Immature natural killer cell (primary cell): ENCODE results near the gene SNTB2. TPM values are rescaled to one million over a fixed set of nuclear protein-coding genes. Genes with fewer than 3 reads are reported as not detected.

Source experiments
- DNase-seq, 3 donors: peaks; one replicate each; pipeline ENCODE4 v3.0.0; 2022; ENCODE audit warnings: mixed read lengths in 1 of 3
- H3K27ac Mint-ChIP-seq, 6 donors: one replicate each; pipeline ENCODE4 v1.8.0; 2020; ENCODE audit warnings: mixed read lengths in 6 of 6, mild to moderate bottlenecking in 5 of 6, inconsistent platforms in 4 of 6, moderate library complexity in 3 of 6
- H3K27me3 Mint-ChIP-seq, 3 donors: one replicate each; pipeline ENCODE4 v1.8.0; 2020 to 2021; ENCODE audit warnings: low read depth in 3 of 3, mild to moderate bottlenecking in 3 of 3, mixed read lengths in 3 of 3, moderate library complexity in 3 of 3, inconsistent platforms in 1 of 3
- H3K36me3 Mint-ChIP-seq, 3 donors: one replicate each; pipeline ENCODE4 v1.8.0; 2020; ENCODE audit warnings: mixed read lengths in 3 of 3, inconsistent platforms in 2 of 3, mild to moderate bottlenecking in 2 of 3
- H3K4me1 Mint-ChIP-seq, 2 donors: one replicate each; pipeline ENCODE4 v1.8.0; 2020; ENCODE audit warnings: inconsistent platforms in 2 of 2, mild to moderate bottlenecking in 2 of 2, mixed read lengths in 2 of 2, moderate library complexity in 1 of 2
- H3K4me3 Mint-ChIP-seq, 5 donors: one replicate each; pipeline ENCODE4 v1.8.0; 2020; ENCODE audit warnings: mild to moderate bottlenecking in 5 of 5, mixed read lengths in 5 of 5, inconsistent platforms in 3 of 5, moderate library complexity in 3 of 5
- H3K9me3 Mint-ChIP-seq, 6 donors: one replicate each; pipeline ENCODE4 v1.8.0; 2020; ENCODE audit warnings: mild to moderate bottlenecking in 6 of 6, mixed read lengths in 6 of 6, inconsistent platforms in 4 of 6, moderate library complexity in 3 of 6
- polyA plus RNA-seq, 3 donors: library from polyadenylated mRNA; unstranded; fragments of 300-500 nt; fragmentation: Illumina TruSeq; gene quantifications; one replicate each; pipeline ENCODE4 v1.2.3, GENCODE V29; 2021

SNTB2 gene
- polyA plus RNA-seq, 3 donors from 2014 or later = 16.7 to 23.1 (median 17.7) TPM

GRCh38 chr16:69190046-69190588, 3.2 kb downstream of the SNTB2 start:
- Mint-ChIP-seq H3K27me3 (peaks cover 7 to 14% (median 7%) of the 10 kb centered on the region in 3 donors), H3K4me3 (peak overlapping the region; percentile 6 to 75 (median 46)), H3K4me1 (peaks cover 70 to 80% of the 10 kb centered on the region in 2 donors), H3K36me3 (peaks cover 5% of the 10 kb centered on the region in 3 donors), H3K9me3 (no peaks in the 10 kb centered on the region), H3K27ac (peak overlapping the region in 2 of 6 donors; percentile 2 to 86)
- no peak for DNase-seq

DNA sequence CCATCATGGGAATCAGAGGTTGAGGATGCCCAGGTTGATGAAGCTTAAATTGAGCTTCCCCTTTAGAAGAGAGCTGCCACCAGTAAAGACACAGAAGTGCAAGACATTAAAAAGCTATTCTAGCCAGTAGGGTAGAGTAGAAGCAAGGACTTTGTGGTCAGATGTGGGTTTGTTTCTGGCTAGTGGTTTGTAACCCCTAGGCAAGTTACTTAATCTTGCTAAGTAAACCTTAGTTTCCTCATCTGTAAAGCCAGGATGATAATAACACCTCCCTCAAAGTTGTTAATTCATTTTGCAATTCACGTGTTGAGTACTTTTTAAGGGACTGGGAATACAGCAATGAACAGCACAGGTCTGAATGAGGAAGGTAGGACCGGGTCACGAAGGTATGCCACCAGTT, 3.6 kb downstream of the SNTB2 start:
- Mint-ChIP-seq H3K27ac (peak overlapping the region in 3 of 6 donors; percentile 2 to 86 (median 66)), H3K27me3 (peaks cover 7 to 13% (median 7%) of the 10 kb centered on the region in 3 donors), H3K36me3 (peaks cover 5% of the 10 kb centered on the region in 3 donors), H3K9me3 (no peaks in the 10 kb centered on the region), H3K4me3 (peak overlapping the region; percentile 46 to 76 (median 60)), H3K4me1 (peaks cover 66 to 80% of the 10 kb centered on the region in 2 donors)
- peak; percentile 20 to 36 (median 27) for DNase-seq

GRCh38 chr16:69191136-69191535, 4.2 kb downstream of the SNTB2 start:
- Mint-ChIP-seq H3K36me3 (peaks cover 5% of the 10 kb centered on the region in 3 donors), H3K4me3 (peak overlapping the region; percentile 46 to 76 (median 60)), H3K4me1 (peaks cover 62 to 76% of the 10 kb centered on the region in 2 donors), H3K27me3 (peaks cover 7 to 12% (median 7%) of the 10 kb centered on the region in 3 donors), H3K9me3 (no peaks in the 10 kb centered on the region), H3K27ac (no peak overlapping the region)
- DNase-seq = no peak

DNA sequence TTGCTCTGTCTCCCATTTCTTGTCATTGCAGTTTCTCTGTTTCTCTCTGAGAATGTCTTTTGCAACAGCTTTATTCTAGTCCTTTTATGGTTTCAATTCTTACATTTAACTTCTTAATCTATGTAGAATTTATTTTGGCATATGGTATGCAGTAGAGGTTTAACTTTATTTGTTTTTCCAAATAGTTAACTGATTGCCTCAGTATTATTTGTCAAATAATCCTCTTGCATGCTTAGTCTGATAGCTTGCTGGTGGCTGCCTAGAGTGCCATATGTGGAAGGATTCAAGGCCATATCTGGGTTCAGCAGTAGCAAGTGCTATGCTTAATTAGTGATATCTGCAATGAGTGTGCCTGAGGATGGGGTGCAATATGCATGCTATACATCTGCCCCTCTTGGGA, 6.9 kb downstream of the SNTB2 start:
- H3K27me3 Mint-ChIP-seq = peaks cover 0 to 4% (median 0%) of the 10 kb centered on the region in 3 donors
- peaks cover 5% of the 10 kb centered on the region in 3 donors for H3K36me3 Mint-ChIP-seq
- no peak overlapping the region for H3K27ac Mint-ChIP-seq

GRCh38 chr16:69194488-69194887, 7.5 kb downstream of the SNTB2 start:
- peaks cover 0 to 4% (median 0%) of the 10 kb centered on the region in 3 donors for H3K27me3 Mint-ChIP-seq
- DNase-seq = no peak
- peaks cover 46 to 73% of the 10 kb centered on the region in 2 donors for H3K4me1 Mint-ChIP-seq
- no peaks in the 10 kb centered on the region for H3K9me3 Mint-ChIP-seq
- H3K27ac Mint-ChIP-seq = peak overlapping the region in 1 of 6 donors; percentile 48
- H3K4me3 Mint-ChIP-seq = no peak overlapping the region
- H3K36me3 Mint-ChIP-seq = peaks cover 5% of the 10 kb centered on the region in 3 donors

More for the DNA sequence above, 6.9 kb downstream of the SNTB2 start:
- Mint-ChIP-seq H3K4me1 (peaks cover 52 to 73% of the 10 kb centered on the region in 2 donors), H3K9me3 (no peaks in the 10 kb centered on the region), H3K4me3 (no peak overlapping the region)
- no peak for DNase-seq

- H3K4me1 Mint-ChIP-seq = peaks cover 42 to 73% of the 10 kb centered on the region in 2 donors
- H3K4me3 Mint-ChIP-seq = no peak overlapping the region
- H3K27me3 Mint-ChIP-seq = peaks cover 0 to 2% (median 0%) of the 10 kb centered on the region in 3 donors
- DNase-seq = no peak
- H3K36me3 Mint-ChIP-seq = peaks cover 5 to 9% (median 5%) of the 10 kb centered on the region in 3 donors
- H3K27ac Mint-ChIP-seq = no peak overlapping the region
- H3K9me3 Mint-ChIP-seq = no peaks in the 10 kb centered on the region
Observed at GRCh38 chr16:69195369-69196029, 8.5 kb downstream of the SNTB2 start.

DNA sequence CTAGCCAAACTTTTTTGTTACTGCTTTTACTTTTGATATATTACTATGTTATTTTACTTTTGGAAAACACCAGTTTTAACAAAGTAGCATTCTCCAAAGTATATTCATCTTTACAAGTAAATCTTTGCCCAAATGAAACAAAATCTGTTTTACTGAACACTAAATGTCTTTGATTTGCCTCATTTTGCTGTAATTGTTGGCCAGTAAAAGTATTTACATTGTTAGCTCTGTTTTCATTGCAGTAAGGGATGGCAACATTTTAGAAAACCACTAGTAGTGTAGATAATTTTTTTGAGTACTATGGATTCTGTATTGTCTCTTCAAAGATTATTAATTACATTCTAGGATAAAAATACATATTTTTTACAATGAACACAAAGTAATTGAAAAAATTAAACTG, 10.6 kb downstream of the SNTB2 start:
- peaks cover 26 to 73% of the 10 kb centered on the region in 2 donors for H3K4me1 Mint-ChIP-seq
- peaks cover 0 to 3% (median 0%) of the 10 kb centered on the region in 3 donors for H3K36me3 Mint-ChIP-seq
- no peaks in the 10 kb centered on the region for H3K27me3 Mint-ChIP-seq
- no peak overlapping the region for H3K4me3 Mint-ChIP-seq
- no peak overlapping the region for H3K27ac Mint-ChIP-seq
- DNase-seq = no peak
- no peaks in the 10 kb centered on the region for H3K9me3 Mint-ChIP-seq

- Mint-ChIP-seq H3K9me3 (no peaks in the 10 kb centered on the region), H3K27me3 (no peaks in the 10 kb centered on the region), H3K27ac (no peak overlapping the region), H3K36me3 (peaks cover 0 to 6% (median 0%) of the 10 kb centered on the region in 3 donors), H3K4me1 (peaks cover 22 to 60% of the 10 kb centered on the region in 2 donors), H3K4me3 (no peak overlapping the region)
- no peak for DNase-seq
Observed at GRCh38 chr16:69199382-69199781, 12.4 kb downstream of the SNTB2 start.

GRCh38 chr16:69201291-69201690, 14.3 kb downstream of the SNTB2 start:
- Mint-ChIP-seq H3K4me1 (peaks cover 26 to 66% of the 10 kb centered on the region in 2 donors), H3K36me3 (peaks cover 0 to 6% (median 0%) of the 10 kb centered on the region in 3 donors), H3K4me3 (no peak overlapping the region), H3K9me3 (no peaks in the 10 kb centered on the region), H3K27me3 (no peaks in the 10 kb centered on the region), H3K27ac (peak overlapping the region in 4 of 6 donors; percentile 4 to 34 (median 24))
- no peak for DNase-seq

DNA sequence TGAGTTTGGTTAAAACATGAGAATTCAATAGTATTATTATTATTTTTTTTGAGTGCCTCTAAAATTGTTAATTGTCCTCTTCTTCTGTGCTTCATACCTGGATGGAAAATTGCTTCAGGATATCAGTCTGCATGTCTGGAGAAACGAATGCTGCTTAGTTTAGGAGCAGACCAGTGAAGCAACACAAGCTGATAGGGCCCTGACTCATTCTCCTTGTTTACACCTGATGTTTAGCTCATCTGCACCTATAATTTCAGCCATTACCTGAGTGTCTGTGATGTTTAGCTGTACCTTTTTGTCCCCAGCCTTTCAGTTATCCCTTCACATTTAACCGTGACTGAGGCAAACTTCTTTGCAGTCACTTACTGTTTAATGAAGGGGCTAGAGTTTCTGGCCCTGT, 14.8 kb downstream of the SNTB2 start:
- Mint-ChIP-seq H3K36me3 (peaks cover 0 to 6% (median 0%) of the 10 kb centered on the region in 3 donors), H3K4me3 (no peak overlapping the region), H3K9me3 (no peaks in the 10 kb centered on the region), H3K27me3 (no peaks in the 10 kb centered on the region), H3K4me1 (peaks cover 26 to 64% of the 10 kb centered on the region in 2 donors), H3K27ac (peak overlapping the region in 3 of 6 donors; percentile 49 to 71 (median 60))
- DNase-seq = no peak

DNA sequence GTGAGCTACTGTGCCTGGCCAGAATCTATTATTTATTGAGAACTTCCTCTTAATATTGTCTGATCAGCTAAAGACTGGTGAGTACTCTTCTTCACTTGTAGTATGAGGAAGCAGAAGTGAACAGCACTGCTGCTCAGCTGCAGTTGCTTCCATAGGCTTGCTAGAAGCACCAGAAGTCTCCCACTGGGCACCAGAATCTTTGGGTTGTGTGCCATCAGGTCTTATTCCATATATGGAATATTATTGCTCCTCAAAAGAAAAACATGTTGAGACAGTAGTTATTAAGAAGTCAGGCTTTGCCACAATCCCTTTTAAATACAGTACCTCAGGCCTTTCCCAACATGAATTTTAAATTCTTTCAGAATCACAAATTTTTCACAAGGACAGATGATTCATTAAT, 17.2 kb downstream of the SNTB2 start:
- peaks cover 0 to 6% (median 0%) of the 10 kb centered on the region in 3 donors for H3K36me3 Mint-ChIP-seq
- peak overlapping the region in 3 of 6 donors; percentile 36 to 80 (median 56) for H3K27ac Mint-ChIP-seq
- no peak overlapping the region for H3K4me3 Mint-ChIP-seq

DNA sequence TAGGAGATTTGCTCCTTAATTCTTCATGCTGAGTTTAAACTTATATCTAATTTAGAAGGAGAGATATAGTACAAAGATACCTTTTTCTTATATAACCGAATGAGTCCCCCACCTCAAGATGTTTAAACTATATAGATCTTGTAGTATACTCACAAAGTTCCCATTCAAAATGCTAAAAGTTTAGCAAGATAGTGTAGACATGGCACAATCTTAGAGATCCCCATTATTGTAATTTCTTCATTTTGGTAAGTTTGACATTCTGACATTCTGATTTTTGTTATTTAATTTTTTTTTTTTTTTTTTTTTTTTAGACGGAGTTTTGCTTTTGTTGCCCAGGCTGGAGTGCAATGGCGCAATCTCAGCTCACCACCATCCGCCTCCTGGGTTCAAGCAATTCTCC, 22.8 kb downstream of the SNTB2 start:
- no peak for DNase-seq
- H3K27me3 Mint-ChIP-seq = peaks cover 0 to 1% (median 0%) of the 10 kb centered on the region in 3 donors
- H3K4me1 Mint-ChIP-seq = peaks cover 16 to 27% of the 10 kb centered on the region in 2 donors
- no peaks in the 10 kb centered on the region for H3K36me3 Mint-ChIP-seq
- peak overlapping the region in 1 of 6 donors; percentile 13 for H3K27ac Mint-ChIP-seq
- H3K9me3 Mint-ChIP-seq = no peaks in the 10 kb centered on the region
- no peak overlapping the region for H3K4me3 Mint-ChIP-seq

More for the DNA sequence above, 17.2 kb downstream of the SNTB2 start:
- Mint-ChIP-seq H3K4me1 (peaks cover 18 to 50% of the 10 kb centered on the region in 2 donors), H3K27me3 (peaks cover 0 to 1% (median 0%) of the 10 kb centered on the region in 3 donors), H3K9me3 (no peaks in the 10 kb centered on the region)
- DNase-seq = no peak

DNA sequence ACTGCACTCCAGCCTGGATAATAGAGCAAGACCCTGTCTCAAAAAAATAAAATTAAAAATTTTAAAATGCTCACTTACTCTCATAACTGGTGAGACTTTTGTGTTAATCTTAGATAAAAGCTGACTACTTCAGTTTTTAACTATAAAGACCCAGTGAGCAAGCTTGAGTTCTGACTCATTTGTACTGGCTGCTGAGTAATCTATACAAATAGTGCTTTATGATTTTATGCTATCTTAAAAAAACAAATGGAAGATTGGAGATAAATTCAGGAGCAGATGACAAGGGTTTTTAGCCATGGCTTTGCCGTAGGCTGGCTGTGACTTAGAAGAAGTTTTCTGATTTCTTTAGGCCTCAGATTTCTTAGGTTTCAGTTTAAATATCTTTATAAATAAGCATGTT, 30.5 kb downstream of the SNTB2 start:
- H3K4me3 Mint-ChIP-seq = no peak overlapping the region
- no peaks in the 10 kb centered on the region for H3K36me3 Mint-ChIP-seq
- no peak for DNase-seq
- peaks cover 0 to 2% (median 1%) of the 10 kb centered on the region in 3 donors for H3K27me3 Mint-ChIP-seq
- no peaks in the 10 kb centered on the region for H3K9me3 Mint-ChIP-seq
- H3K4me1 Mint-ChIP-seq = peaks cover 28 to 54% of the 10 kb centered on the region in 2 donors
- no peak overlapping the region for H3K27ac Mint-ChIP-seq

DNA sequence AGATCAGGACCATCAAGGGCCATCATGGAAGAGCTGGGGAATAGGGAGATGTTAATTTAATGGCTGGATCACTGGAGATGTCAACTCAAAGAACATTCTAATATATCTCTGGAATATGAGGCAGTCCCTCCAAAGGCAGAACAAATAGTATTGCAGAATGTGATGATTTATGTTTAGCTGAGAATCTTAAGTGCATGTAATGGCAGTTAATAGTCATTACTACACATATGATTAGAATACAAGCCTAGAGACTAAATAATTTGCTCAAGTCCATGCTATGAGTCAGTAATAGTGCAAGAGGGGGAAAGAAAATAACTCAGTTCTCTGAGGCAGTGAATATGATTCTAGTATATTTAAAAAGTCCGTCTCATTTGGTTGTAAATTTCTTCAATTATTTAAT, 32.3 kb downstream of the SNTB2 start:
- H3K4me1 Mint-ChIP-seq = peaks cover 28 to 50% of the 10 kb centered on the region in 2 donors
- H3K36me3 Mint-ChIP-seq = no peaks in the 10 kb centered on the region
- peaks cover 0 to 3% (median 1%) of the 10 kb centered on the region in 3 donors for H3K27me3 Mint-ChIP-seq
- no peak overlapping the region for H3K4me3 Mint-ChIP-seq
- H3K9me3 Mint-ChIP-seq = no peaks in the 10 kb centered on the region
- peak overlapping the region in 3 of 6 donors; percentile 13 to 37 (median 22) for H3K27ac Mint-ChIP-seq
- no peak for DNase-seq
